GM11168 (cell line): ENCODE data around the gene UVRAG.

ENCODE experiments used
- in situ Hi-C: fragments of 300-500 bp; cut with MboI; formaldehyde crosslinking; loops from one replicate; pipeline ENCODE4 v1.12.0; 2022; ENCODE audit warnings: low sequenced_read_pairs; ENCODE audit not compliant: unreplicated experiment

Gene UVRAG

DNA sequence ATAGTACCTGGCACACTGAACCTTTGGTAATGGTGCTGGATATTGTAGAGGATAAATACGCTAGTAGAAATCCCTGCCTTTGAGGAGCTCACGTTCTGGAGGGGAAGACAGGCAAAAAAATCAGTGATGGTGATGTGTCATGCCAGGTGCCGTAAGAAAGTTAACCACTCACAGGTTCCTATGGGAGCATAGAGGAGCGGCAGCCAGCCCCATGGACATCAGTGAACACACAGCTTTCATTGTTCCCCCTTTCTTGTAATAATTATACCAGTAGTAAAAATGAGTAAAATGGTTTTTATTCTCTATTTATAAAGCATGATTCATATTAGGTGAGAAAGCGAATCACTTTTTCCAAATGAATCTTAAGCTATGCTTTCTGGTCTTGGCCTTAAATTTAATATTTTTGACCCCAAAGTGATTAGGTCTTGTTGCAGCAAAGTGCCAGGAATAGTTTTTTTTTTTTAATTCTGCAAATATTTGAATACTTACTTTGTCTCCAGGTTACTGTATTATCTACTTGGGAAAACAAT is 57.9 kb downstream of the UVRAG start:
- in situ Hi-C loops = no loop called here

- in situ Hi-C loops = no loop called here
Observed at GRCh38 chr11:75873417-75874221, 58.6 kb downstream of the UVRAG start.

DNA sequence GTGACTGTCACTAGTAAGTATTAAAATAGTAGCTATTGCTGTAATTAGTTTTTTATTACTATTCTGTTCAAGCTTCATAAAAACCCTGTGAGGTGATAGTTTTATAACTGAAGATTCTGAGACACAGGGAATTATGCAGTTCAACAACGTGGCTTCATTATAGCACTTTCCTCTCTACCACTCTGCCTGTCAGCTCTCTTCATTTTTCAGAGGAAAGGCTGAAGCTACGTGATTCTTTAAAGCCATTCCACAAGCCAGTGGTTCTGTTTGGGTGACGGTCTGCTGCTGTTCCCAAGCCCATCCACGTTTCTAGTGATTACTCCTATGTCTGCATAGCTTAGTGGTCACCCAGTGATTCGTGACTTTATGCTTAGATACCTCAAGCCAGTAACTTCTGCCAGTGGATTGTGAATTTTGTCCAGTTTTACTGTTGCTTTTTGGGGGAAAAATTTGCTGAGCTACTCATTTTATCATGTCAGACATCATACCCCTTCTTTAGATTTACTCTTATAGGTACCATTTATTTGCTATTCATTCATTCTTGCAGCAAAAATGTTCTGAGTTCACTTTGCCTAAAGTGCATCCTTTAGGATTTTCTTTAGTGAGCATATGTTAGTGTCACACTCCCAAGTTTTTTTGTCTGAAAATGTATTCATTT is 59.8 kb downstream of the UVRAG start:
- in situ Hi-C loops = loop anchor here (25.0 kb wide), 1 partner anchor 437 kb away; no protein-coding TSS in a partner anchor

GRCh38 chr11:75877327-75877726 is 62.3 kb downstream of the UVRAG start:
- in situ Hi-C loops = loop anchor here (25.0 kb wide), 1 partner anchor 435 kb away; no protein-coding TSS in a partner anchor

GRCh38 chr11:75877931-75878330 is 62.9 kb downstream of the UVRAG start:
- in situ Hi-C loops = loop anchor here (25.0 kb wide), 1 partner anchor 434 kb away; no protein-coding TSS in a partner anchor

GRCh38 chr11:75878933-75879332 is 63.9 kb downstream of the UVRAG start:
- in situ Hi-C loops = loop anchor here (25.0 kb wide), 1 partner anchor 433 kb away; no protein-coding TSS in a partner anchor

GRCh38 chr11:75879737-75880136 is 64.7 kb downstream of the UVRAG start:
- in situ Hi-C loops = loop anchor here (25.0 kb wide), 1 partner anchor 433 kb away; no protein-coding TSS in a partner anchor

DNA sequence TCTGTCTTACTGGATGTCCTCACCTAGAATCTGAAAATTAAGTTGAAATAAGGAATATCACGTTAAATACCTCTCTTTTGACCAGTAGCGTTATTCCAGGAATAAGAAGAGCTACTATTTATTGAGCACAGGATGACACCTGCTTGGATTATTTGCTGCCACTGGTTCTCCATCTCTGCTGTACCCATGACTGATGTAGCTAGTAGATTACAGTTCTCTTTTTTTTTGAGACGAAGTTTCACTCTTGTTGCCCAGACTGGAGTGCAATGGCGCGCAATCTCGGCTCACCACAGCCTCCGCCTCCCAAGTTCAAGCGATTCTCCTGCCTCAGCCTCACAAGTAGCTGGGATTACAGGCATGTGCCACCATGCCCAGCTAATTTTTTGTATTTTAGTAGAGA is 65.3 kb downstream of the UVRAG start:
- in situ Hi-C loops = loop anchor here (25.0 kb wide), 1 partner anchor 432 kb away; no protein-coding TSS in a partner anchor

- in situ Hi-C loops = loop anchor here (25.0 kb wide), 1 partner anchor 428 kb away; no protein-coding TSS in a partner anchor
Observed at GRCh38 chr11:75884321-75884720, 69.3 kb downstream of the UVRAG start.

GRCh38 chr11:75888416-75888815 is 73.4 kb downstream of the UVRAG start:
- in situ Hi-C loops = loop anchor here (25.0 kb wide), 1 partner anchor 424 kb away; no protein-coding TSS in a partner anchor

GRCh38 chr11:75891947-75892739 is 77.1 kb downstream of the UVRAG start:
- in situ Hi-C loops = loop anchor here (25.0 kb wide), 1 partner anchor 420 kb away; no protein-coding TSS in a partner anchor

GRCh38 chr11:75893251-75893650 is 78.2 kb downstream of the UVRAG start:
- in situ Hi-C loops = loop anchor here (25.0 kb wide), 1 partner anchor 419 kb away; no protein-coding TSS in a partner anchor

DNA sequence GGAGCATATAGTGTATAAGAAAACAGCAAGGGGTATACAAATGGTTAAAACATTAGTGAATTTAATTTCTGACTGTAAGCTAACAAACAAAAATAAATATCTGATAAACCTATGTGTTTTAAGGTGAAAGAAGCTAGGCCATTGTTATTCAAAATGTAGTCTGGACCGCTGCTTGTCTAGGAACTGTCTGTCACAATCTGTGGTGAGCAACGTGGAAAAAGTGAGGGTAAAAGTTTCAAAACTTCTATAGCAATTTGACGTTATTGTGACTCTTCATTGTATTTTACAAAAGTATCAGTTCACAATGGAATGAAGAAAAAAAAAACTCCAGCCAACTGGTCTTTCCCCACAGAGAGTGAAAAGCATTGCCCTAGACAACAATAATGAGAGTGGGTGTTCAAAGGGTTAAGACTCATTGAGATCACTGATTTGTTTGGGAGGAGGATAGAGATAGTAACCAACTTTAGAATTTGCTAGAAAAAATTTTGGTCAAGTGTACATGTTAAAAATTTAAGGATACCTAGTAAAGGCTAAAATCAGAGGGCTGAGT is 79.1 kb downstream of the UVRAG start:
- in situ Hi-C loops = loop anchor here (25.0 kb wide), 1 partner anchor 418 kb away; no protein-coding TSS in a partner anchor

GRCh38 chr11:75896843-75897419 is 81.9 kb downstream of the UVRAG start:
- in situ Hi-C loops = loop anchor here (5.0 to 25.0 kb wide), 2 partner anchors 255 to 415 kb away; no protein-coding TSS in a partner anchor

- in situ Hi-C loops = loop anchor here (5.0 to 25.0 kb wide), 2 partner anchors 253 to 413 kb away; no protein-coding TSS in a partner anchor
Observed at GRCh38 chr11:75898871-75899270, 83.9 kb downstream of the UVRAG start.

DNA sequence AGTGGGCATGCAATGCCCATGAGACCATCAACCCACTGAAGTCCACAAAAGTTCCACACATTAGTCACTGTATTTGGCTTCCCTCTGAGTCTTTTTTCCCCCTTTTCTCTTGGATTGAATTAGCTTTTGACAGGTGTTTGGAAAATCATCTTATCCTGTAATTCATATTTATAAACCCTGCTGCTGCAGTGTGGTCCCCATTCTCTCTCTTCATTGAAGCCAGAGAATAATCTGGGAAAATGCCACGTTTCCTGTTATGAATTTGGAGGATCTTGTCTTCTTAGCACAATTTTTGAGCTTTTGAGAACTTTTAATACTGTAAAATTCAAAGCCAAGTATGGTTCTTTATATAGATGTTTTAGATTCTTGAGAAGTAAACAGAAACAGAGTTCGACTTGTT is 84.8 kb downstream of the UVRAG start:
- in situ Hi-C loops = loop anchor here (5.0 to 25.0 kb wide), 2 partner anchors 252 to 412 kb away; no protein-coding TSS in a partner anchor

GRCh38 chr11:75900848-75901247 is 85.8 kb downstream of the UVRAG start:
- in situ Hi-C loops = no loop called here

- in situ Hi-C loops = no loop called here
Observed at GRCh38 chr11:75902631-75903030, 87.6 kb downstream of the UVRAG start.

DNA sequence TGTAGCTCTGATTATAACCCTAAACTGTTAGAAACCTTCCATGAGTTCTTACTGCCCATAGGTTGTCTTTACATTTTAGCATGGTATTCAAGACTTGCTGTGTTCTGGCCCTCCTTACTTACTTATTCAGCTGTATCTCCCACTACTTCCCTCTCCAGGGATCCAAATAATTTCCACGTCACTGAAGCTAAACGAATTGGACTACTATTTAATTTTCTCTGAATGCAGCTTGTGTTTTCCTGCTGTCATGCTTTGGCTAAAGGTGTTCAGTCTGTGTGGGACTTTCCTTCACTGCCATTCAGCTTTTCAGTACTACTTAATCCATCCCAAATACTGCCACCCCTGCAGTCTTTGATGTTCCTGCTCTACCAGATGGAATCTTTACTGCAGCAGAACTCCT is 88.3 kb downstream of the UVRAG start:
- in situ Hi-C loops = no loop called here
